Smooth muscle cell (in vitro differentiated cells): ENCODE measurements around the gene TMEM247. TPM values are rescaled to one million over a fixed set of nuclear protein-coding genes. Genes with fewer than 3 reads are reported as not detected.

ENCODE experiments used
- DNase-seq: peaks from one replicate; lab custom pipeline; 2025; ENCODE audit not compliant: unreplicated experiment; lab: John Stamatoyannopoulos, UW
- H2AFZ ChIP-seq: fragments of 200-600 bp; sonication (generic); 2 replicates; pipeline ENCODE4 v1.6.0; 2016; ENCODE audit warnings: antibody characterized with exemption, low read depth, mild to moderate bottlenecking
- H3F3A ChIP-seq: fragments of 200-600 bp; sonication (generic); 2 replicates; pipeline ENCODE4 v1.6.0; 2017; ENCODE audit warnings: antibody characterized with exemption, low read depth
- H3K27ac ChIP-seq: fragments of 200-600 bp; sonication (generic); 2 replicates; pipeline ENCODE4 v1.5.1; 2016; ENCODE audit warnings: low read depth, mild to moderate bottlenecking
- H3K27me3 ChIP-seq: fragments of 200-600 bp; sonication (generic); 2 replicates; pipeline ENCODE4 v1.6.1; 2016; ENCODE audit warnings: low read depth, mild to moderate bottlenecking
- H3K36me3 ChIP-seq: fragments of 200-600 bp; sonication (generic); 2 replicates; pipeline ENCODE4 v1.5.1; 2016; ENCODE audit warnings: low read depth
- H3K4me1 ChIP-seq: fragments of 200-600 bp; sonication (generic); 2 replicates; pipeline ENCODE4 v1.5.1; 2016; ENCODE audit warnings: low read depth
- H3K4me2 ChIP-seq: fragments of 200-600 bp; sonication (generic); 2 replicates; pipeline ENCODE4 v1.6.0; 2016; ENCODE audit warnings: mild to moderate bottlenecking
- H3K4me3 ChIP-seq: fragments of 200-600 bp; sonication (generic); 2 replicates; pipeline ENCODE4 v1.5.1; 2016; ENCODE audit warnings: mild to moderate bottlenecking
- H3K79me2 ChIP-seq: fragments of 200-600 bp; sonication (generic); 2 replicates; pipeline ENCODE4 v1.6.0; 2016; ENCODE audit warnings: low read depth, mild to moderate bottlenecking
- H3K9ac ChIP-seq: fragments of 200-600 bp; sonication (generic); 2 replicates; pipeline ENCODE4 v1.6.0; 2016; ENCODE audit warnings: low read depth
- H3K9me3 ChIP-seq: fragments of 200-600 bp; sonication (generic); replicated peaks from 2 replicates; pipeline ENCODE4 v1.5.1; 2016; ENCODE audit warnings: low read depth
- H4K20me1 ChIP-seq: fragments of 200-600 bp; sonication (generic); 2 replicates; pipeline ENCODE4 v1.6.0; 2016; ENCODE audit warnings: low read depth
- WGBS: methylation state at CpG from one replicate; pipeline ENCODE4 v1.1.7; 2016; ENCODE audit warnings: low lambda C conversion rate; 5-methylcytosine and 5-hydroxymethylcytosine counted together
- polyA plus RNA-seq: library from polyadenylated mRNA; unstranded; fragments of >200 nt; fragmentation: Nextera tagmentation; extraction: Ambion mirVana; gene quantifications from 2 replicates; pipeline ENCODE4 v1.2.1, GENCODE V29; 2016
- total RNA-seq: library from RNA; depleted of rRNA; stranded (reverse); fragments of >200 nt; gene quantifications from 2 replicates; pipeline ENCODE4 v1.2.3, GENCODE V29; 2014
- TF ChIP-seq, protein P1 (sequence below): fragments of 200-600 bp; sonication (generic); IDR thresholded peaks from 2 replicates; pipeline ENCODE4 v1.5.1; 2017; ENCODE audit warnings: borderline replicate concordance, mild to moderate bottlenecking, antibody characterized with exemption; ENCODE audit not compliant: insufficient read depth, poor library complexity, severe bottlenecking

TMEM247 gene
- total and polyA plus RNA-seq, 2 experiments from 2014 or later = not detected

DNA sequence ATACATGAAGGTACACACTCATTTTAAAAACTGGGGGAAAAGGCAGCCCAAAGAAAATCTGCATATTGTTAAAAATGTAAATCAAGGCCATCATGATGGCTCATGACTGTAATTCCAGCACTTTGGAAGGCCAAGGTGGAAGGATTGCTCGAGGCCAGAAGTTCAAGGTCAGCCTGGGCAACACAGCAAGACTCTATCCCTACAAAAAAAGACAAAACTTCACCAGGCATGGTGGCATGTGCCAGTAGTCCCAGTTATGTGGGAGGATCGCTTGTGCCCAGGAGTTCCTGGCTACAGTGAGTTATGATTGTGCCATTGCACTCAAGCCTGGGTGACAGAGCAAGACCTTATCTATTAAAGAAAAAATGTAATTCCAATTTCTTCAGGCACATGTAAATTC is 34.6 kb upstream of the TMEM247 start:
- Histone ChIP-seq H3K4me3 (no peak overlapping the region), H3K36me3 (no peaks in the 10 kb centered on the region), H3F3A (no peaks in the 10 kb centered on the region), H3K9ac (no peak overlapping the region), H3K9me3 (no peaks in the 10 kb centered on the region), H3K4me1 (no peaks in the 10 kb centered on the region), H2AFZ (no peak overlapping the region), H4K20me1 (no peaks in the 10 kb centered on the region), H3K4me2 (no peak overlapping the region), H3K27ac (no peak overlapping the region), H3K79me2 (no peaks in the 10 kb centered on the region), H3K27me3 (no peaks in the 10 kb centered on the region)
- DNase-seq = no peak
- TF ChIP-seq, protein P1, sequence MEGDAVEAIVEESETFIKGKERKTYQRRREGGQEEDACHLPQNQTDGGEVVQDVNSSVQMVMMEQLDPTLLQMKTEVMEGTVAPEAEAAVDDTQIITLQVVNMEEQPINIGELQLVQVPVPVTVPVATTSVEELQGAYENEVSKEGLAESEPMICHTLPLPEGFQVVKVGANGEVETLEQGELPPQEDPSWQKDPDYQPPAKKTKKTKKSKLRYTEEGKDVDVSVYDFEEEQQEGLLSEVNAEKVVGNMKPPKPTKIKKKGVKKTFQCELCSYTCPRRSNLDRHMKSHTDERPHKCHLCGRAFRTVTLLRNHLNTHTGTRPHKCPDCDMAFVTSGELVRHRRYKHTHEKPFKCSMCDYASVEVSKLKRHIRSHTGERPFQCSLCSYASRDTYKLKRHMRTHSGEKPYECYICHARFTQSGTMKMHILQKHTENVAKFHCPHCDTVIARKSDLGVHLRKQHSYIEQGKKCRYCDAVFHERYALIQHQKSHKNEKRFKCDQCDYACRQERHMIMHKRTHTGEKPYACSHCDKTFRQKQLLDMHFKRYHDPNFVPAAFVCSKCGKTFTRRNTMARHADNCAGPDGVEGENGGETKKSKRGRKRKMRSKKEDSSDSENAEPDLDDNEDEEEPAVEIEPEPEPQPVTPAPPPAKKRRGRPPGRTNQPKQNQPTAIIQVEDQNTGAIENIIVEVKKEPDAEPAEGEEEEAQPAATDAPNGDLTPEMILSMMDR = no peak
- WGBS = 91% methylated on average over 2 of the region's 2 CpGs

DNA sequence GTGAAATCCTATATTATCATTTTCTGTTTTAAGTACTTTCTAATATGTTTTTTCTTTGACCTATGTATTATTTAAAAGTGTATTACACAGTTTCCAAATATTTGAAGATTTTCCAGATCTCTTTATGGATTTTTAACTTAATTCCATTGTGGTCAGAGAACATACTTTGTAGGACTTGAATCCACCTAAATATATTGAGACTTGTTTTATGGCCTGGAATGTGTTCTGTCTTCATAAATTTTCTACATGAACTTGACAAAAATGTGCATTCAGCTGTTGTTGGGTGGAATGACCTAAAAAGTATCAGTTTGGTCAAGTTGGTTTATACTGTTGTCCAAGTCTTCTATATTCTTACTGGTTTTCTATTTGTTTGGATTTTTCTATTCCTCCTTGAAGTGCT is 33.8 kb upstream of the TMEM247 start:
- no peaks in the 10 kb centered on the region for H3K27me3 ChIP-seq
- H3K4me3 ChIP-seq = no peak overlapping the region
- no peaks in the 10 kb centered on the region for H3K4me1 ChIP-seq
- TF ChIP-seq, protein P1 = no peak
- no peaks in the 10 kb centered on the region for H3K79me2 ChIP-seq
- no peaks in the 10 kb centered on the region for H4K20me1 ChIP-seq
- no peak for DNase-seq
- H3K36me3 ChIP-seq = no peaks in the 10 kb centered on the region
- no peak overlapping the region for H2AFZ ChIP-seq
- no peaks in the 10 kb centered on the region for H3F3A ChIP-seq
- no peaks in the 10 kb centered on the region for H3K9me3 ChIP-seq
- no peak overlapping the region for H3K9ac ChIP-seq
- H3K4me2 ChIP-seq = no peak overlapping the region
- no peak overlapping the region for H3K27ac ChIP-seq

DNA sequence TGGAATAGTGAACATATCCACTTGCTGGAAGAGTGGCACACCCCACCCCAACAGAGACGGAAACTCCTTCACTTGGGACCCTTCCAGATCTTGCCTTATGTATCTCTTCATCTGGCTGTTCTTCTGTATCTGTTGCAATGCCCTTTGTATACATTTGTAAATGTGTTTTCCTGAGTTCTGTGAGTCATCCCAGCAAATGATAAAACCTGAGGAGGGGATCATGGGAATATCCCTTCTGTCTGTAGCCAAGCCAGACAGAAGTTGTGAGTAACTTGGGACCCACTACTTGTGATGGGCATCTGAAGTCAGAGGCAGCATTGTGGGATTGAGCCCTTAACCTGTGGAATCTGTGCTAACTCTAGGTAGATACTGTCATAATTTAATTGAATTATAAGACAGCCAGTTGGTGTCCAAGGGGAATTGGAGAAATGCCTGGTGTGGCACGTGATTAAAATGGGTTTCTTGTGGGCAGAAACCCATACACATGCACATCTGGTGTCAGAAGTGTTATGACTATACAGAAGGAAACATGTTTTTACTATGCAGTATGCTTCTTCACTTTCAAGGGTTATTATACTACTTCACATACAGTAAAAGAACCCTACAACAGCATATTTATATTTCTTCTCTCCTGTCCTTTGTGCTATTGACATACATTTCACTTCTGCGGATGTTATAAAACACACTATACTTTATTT is 32.3 kb upstream of the TMEM247 start:
- no peak overlapping the region for H2AFZ ChIP-seq
- H3K27ac ChIP-seq = no peak overlapping the region
- no peaks in the 10 kb centered on the region for H3K27me3 ChIP-seq
- H3K9ac ChIP-seq = no peak overlapping the region
- H3K79me2 ChIP-seq = no peaks in the 10 kb centered on the region
- no peaks in the 10 kb centered on the region for H3K36me3 ChIP-seq
- no peak for DNase-seq
- no peak overlapping the region for H3K4me2 ChIP-seq
- no peaks in the 10 kb centered on the region for H3F3A ChIP-seq
- no peaks in the 10 kb centered on the region for H3K4me1 ChIP-seq
- H4K20me1 ChIP-seq = no peaks in the 10 kb centered on the region
- H3K4me3 ChIP-seq = no peak overlapping the region
- TF ChIP-seq, protein P1 = no peak
- H3K9me3 ChIP-seq = no peaks in the 10 kb centered on the region
- WGBS = 92% methylated on average over 3 of the region's 3 CpGs

DNA sequence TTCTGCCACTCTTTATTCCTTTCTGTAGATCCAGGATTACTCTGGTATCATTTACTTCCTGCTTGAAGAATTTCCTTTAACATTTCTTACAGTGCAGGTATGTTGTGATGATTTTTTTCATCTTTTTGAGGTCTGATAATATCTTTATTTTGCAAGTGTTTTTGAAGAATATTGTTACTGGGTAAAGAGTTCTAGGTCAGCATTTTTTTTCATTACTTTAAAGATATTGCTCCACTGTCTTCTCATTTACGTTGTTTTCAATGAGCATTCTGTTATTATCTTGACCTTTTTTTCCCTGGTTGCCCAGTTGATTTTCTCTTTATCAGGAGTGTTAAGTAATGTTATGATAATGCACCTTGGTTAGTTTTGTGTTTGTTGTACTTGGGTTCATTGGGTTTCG is 31.7 kb upstream of the TMEM247 start:
- H3K27me3 ChIP-seq = no peaks in the 10 kb centered on the region
- no peak overlapping the region for H2AFZ ChIP-seq
- H3K4me2 ChIP-seq = no peak overlapping the region
- H3K36me3 ChIP-seq = no peaks in the 10 kb centered on the region
- WGBS = 87% methylated on average over 2 of the region's 2 CpGs
- H3K9ac ChIP-seq = no peak overlapping the region
- no peaks in the 10 kb centered on the region for H4K20me1 ChIP-seq
- no peaks in the 10 kb centered on the region for H3K79me2 ChIP-seq
- H3K27ac ChIP-seq = no peak overlapping the region
- TF ChIP-seq, protein P1 = no peak
- H3F3A ChIP-seq = no peaks in the 10 kb centered on the region
- no peaks in the 10 kb centered on the region for H3K4me1 ChIP-seq
- H3K9me3 ChIP-seq = no peaks in the 10 kb centered on the region
- DNase-seq = no peak
- H3K4me3 ChIP-seq = no peak overlapping the region
